Measurements from ENCODE around the gene TWIST2. TPM values are rescaled to one million over a fixed set of nuclear protein-coding genes. Genes with fewer than 3 reads are reported as not detected.

The TWIST2 gene
- total RNA-seq, 2 experiments from 2014 or later = not detected

- H3K27ac Mint-ChIP-seq = no peak overlapping the region
- peak; percentile 18 for DNase-seq
- CTCF ChIA-PET = no interaction called here
- H3K36me3 Mint-ChIP-seq = no peaks in the 10 kb centered on the region
- no peaks in the 10 kb centered on the region for H3K4me1 Mint-ChIP-seq
- ATAC-seq = no peak
- no peak overlapping the region for H3K4me3 Mint-ChIP-seq
- no peaks in the 10 kb centered on the region for H3K9me3 Mint-ChIP-seq (ENCODE audit: low read depth)
- no peaks in the 10 kb centered on the region for H3K27me3 Mint-ChIP-seq
Observed at GRCh38 chr2:238942080-238942725, 94.3 kb downstream of the TWIST2 start.

GRCh38 chr2:238942726-238943300, 94.9 kb downstream of the TWIST2 start:
- Mint-ChIP-seq H3K27me3 (no peaks in the 10 kb centered on the region), H3K36me3 (no peaks in the 10 kb centered on the region), H3K4me1 (peaks cover 4% of the 10 kb centered on the region), H3K4me3 (no peak overlapping the region), H3K9me3 (ENCODE audit: low read depth) (no peaks in the 10 kb centered on the region), H3K27ac (no peak overlapping the region)
- peak; percentile 22 for DNase-seq
- CTCF ChIA-PET = no interaction called here
- ATAC-seq = no peak

GRCh38 chr2:238943338-238944067, 95.6 kb downstream of the TWIST2 start:
- Mint-ChIP-seq H3K4me1 (peaks cover 11% of the 10 kb centered on the region), H3K27me3 (no peaks in the 10 kb centered on the region), H3K9me3 (ENCODE audit: low read depth) (no peaks in the 10 kb centered on the region), H3K27ac (no peak overlapping the region), H3K4me3 (no peak overlapping the region), H3K36me3 (no peaks in the 10 kb centered on the region)
- DNase-seq (peak; percentile 26), ATAC-seq (no peak)
- CTCF ChIA-PET = no interaction called here

GRCh38 chr2:238945433-238946150, 97.7 kb downstream of the TWIST2 start:
- Mint-ChIP-seq H3K4me3 (no peak overlapping the region), H3K27me3 (no peaks in the 10 kb centered on the region), H3K9me3 (ENCODE audit: low read depth) (no peaks in the 10 kb centered on the region), H3K36me3 (no peaks in the 10 kb centered on the region), H3K4me1 (peaks cover 12% of the 10 kb centered on the region), H3K27ac (no peak overlapping the region)
- ATAC-seq = no peak
- CTCF ChIA-PET = no interaction called here
- DNase-seq = peak; percentile 40

GRCh38 chr2:238946318-238947242, 98.7 kb downstream of the TWIST2 start:
- peaks cover 12% of the 10 kb centered on the region for H3K4me1 Mint-ChIP-seq
- no peaks in the 10 kb centered on the region for H3K9me3 Mint-ChIP-seq (ENCODE audit: low read depth)
- H3K36me3 Mint-ChIP-seq = no peaks in the 10 kb centered on the region
- DNase-seq (peak; percentile 31), ATAC-seq (no peak)
- peaks cover 7% of the 10 kb centered on the region for H3K27me3 Mint-ChIP-seq
- CTCF ChIA-PET = no interaction called here
- H3K4me3 Mint-ChIP-seq = no peak overlapping the region
- H3K27ac Mint-ChIP-seq = no peak overlapping the region

GRCh38 chr2:238947243-238947760, 99.4 kb downstream of the TWIST2 start:
- peak; percentile 11 for DNase-seq
- no peaks in the 10 kb centered on the region for H3K9me3 Mint-ChIP-seq (ENCODE audit: low read depth)
- no peak overlapping the region for H3K27ac Mint-ChIP-seq
- H3K4me1 Mint-ChIP-seq = peaks cover 12% of the 10 kb centered on the region
- H3K27me3 Mint-ChIP-seq = peaks cover 9% of the 10 kb centered on the region
- no peaks in the 10 kb centered on the region for H3K36me3 Mint-ChIP-seq
- ATAC-seq = no peak
- CTCF ChIA-PET = no interaction called here
- no peak overlapping the region for H3K4me3 Mint-ChIP-seq

- H3K4me1 Mint-ChIP-seq = peaks cover 12% of the 10 kb centered on the region
- H3K27me3 Mint-ChIP-seq = peaks cover 10% of the 10 kb centered on the region
- peak; percentile 33 for DNase-seq
- ATAC-seq = no peak
- H3K4me3 Mint-ChIP-seq = no peak overlapping the region
- no peaks in the 10 kb centered on the region for H3K9me3 Mint-ChIP-seq (ENCODE audit: low read depth)
- no peak overlapping the region for H3K27ac Mint-ChIP-seq
- CTCF ChIA-PET = interaction anchor here (1.5 kb wide), 1 partner anchor 9 kb away, joined by 4 read pairs; no protein-coding TSS in a partner anchor
- H3K36me3 Mint-ChIP-seq = no peaks in the 10 kb centered on the region
Observed at GRCh38 chr2:238947920-238948710, 100.2 kb downstream of the TWIST2 start.

- H3K27ac Mint-ChIP-seq = no peak overlapping the region
- H3K9me3 Mint-ChIP-seq (ENCODE audit: low read depth) = no peaks in the 10 kb centered on the region
- H3K4me3 Mint-ChIP-seq = no peak overlapping the region
- CTCF ChIA-PET = interaction anchor here (1.0 to 1.5 kb wide), 2 partner anchors 8 to 87 kb away, joined by 3 to 4 read pairs; no protein-coding TSS in a partner anchor
- peaks cover 12% of the 10 kb centered on the region for H3K4me1 Mint-ChIP-seq
- H3K36me3 Mint-ChIP-seq = no peaks in the 10 kb centered on the region
- DNase-seq (peak; percentile 35), ATAC-seq (no peak)
- peaks cover 13% of the 10 kb centered on the region for H3K27me3 Mint-ChIP-seq
Observed at GRCh38 chr2:238948765-238949641, 101.1 kb downstream of the TWIST2 start.

- no peak overlapping the region for H3K4me3 Mint-ChIP-seq
- H3K36me3 Mint-ChIP-seq = no peaks in the 10 kb centered on the region
- H3K9me3 Mint-ChIP-seq (ENCODE audit: low read depth) = no peaks in the 10 kb centered on the region
- CTCF ChIA-PET = interaction anchor here (1.0 kb wide), 1 partner anchor 87 kb away, joined by 3 read pairs; no protein-coding TSS in a partner anchor
- no peak overlapping the region for H3K27ac Mint-ChIP-seq
- peaks cover 12% of the 10 kb centered on the region for H3K4me1 Mint-ChIP-seq
- H3K27me3 Mint-ChIP-seq = peaks cover 18% of the 10 kb centered on the region
- peak; percentile 32 for DNase-seq
- ATAC-seq = no peak
Observed at GRCh38 chr2:238949710-238950345, 101.9 kb downstream of the TWIST2 start.

- Mint-ChIP-seq H3K27me3 (peaks cover 25% of the 10 kb centered on the region), H3K9me3 (ENCODE audit: low read depth) (no peaks in the 10 kb centered on the region), H3K36me3 (no peaks in the 10 kb centered on the region), H3K4me3 (no peak overlapping the region), H3K27ac (no peak overlapping the region), H3K4me1 (peaks cover 12% of the 10 kb centered on the region)
- DNase-seq (peak; percentile 19), ATAC-seq (no peak)
- CTCF ChIA-PET = no interaction called here
Observed at GRCh38 chr2:238950551-238950950, 102.7 kb downstream of the TWIST2 start.

Measured in activated CD8-positive, alpha-beta memory T cell treated with anti-CD3 and anti-CD28 coated beads, Interleukin-2, amount 10 ng/mL, durations not matched to agents 7 days and 5 days (primary cell).